Measurements from ENCODE around the gene RTN4RL1. TPM values are rescaled to one million over a fixed set of nuclear protein-coding genes. Genes with fewer than 3 reads are reported as not detected.

Gene RTN4RL1
- total RNA-seq, 1 donor from 2014 or later: not detected

- peaks cover 10% of the 10 kb centered on the region for H3K27me3 Mint-ChIP-seq
- TF ChIP-seq CTCF (IDR thresholded peaks at IDR 0.05): no peak
- no peaks in the 10 kb centered on the region for H3K36me3 Mint-ChIP-seq (ENCODE audit: low read depth)
- intact Hi-C loops (cut with micrococcal nuclease): no loop called here
- ATAC-seq (ENCODE audit: low read depth) (no peak), DNase-seq (no peak)
- no peaks in the 10 kb centered on the region for H3K4me1 Mint-ChIP-seq
- H3K4me3 Mint-ChIP-seq: no peak overlapping the region
- H3K27ac Mint-ChIP-seq: no peak overlapping the region
- ChIA-PET CTCF (no interaction called here), POLR2A (no interaction called here)
- no peaks in the 10 kb centered on the region for H3K9me3 Mint-ChIP-seq
Measured at GRCh38 chr17:1980665-1981250, 44.4 kb downstream of the RTN4RL1 start.

GRCh38 chr17:1979182-1979985, 45.8 kb downstream of the RTN4RL1 start:
- Mint-ChIP-seq H3K9me3 (no peaks in the 10 kb centered on the region), H3K36me3 (ENCODE audit: low read depth) (no peaks in the 10 kb centered on the region)
- POLR2A ChIA-PET: no interaction called here

GRCh38 chr17:1978396-1978949, 46.7 kb downstream of the RTN4RL1 start:
- H3K4me1 Mint-ChIP-seq: no peaks in the 10 kb centered on the region
- peaks cover 27% of the 10 kb centered on the region for H3K27me3 Mint-ChIP-seq
- DNase-seq (no peak), ATAC-seq (ENCODE audit: low read depth) (no peak)
- H3K36me3 Mint-ChIP-seq (ENCODE audit: low read depth): no peaks in the 10 kb centered on the region
- no peaks in the 10 kb centered on the region for H3K9me3 Mint-ChIP-seq
- intact Hi-C loops (cut with micrococcal nuclease): no loop called here
- CTCF ChIA-PET: no interaction called here
- H3K4me3 Mint-ChIP-seq: no peak overlapping the region
- no peak overlapping the region for H3K27ac Mint-ChIP-seq
- POLR2A ChIA-PET: no interaction called here
- TF ChIP-seq CTCF (IDR thresholded peaks at IDR 0.05): no peak

More at GRCh38 chr17:1979182-1979985, 45.8 kb downstream of the RTN4RL1 start:
- TF ChIP-seq CTCF (IDR thresholded peaks at IDR 0.05): no peak
- Mint-ChIP-seq H3K27ac (no peak overlapping the region), H3K4me1 (no peaks in the 10 kb centered on the region), H3K27me3 (peaks cover 21% of the 10 kb centered on the region), H3K4me3 (no peak overlapping the region)
- intact Hi-C loops (cut with micrococcal nuclease): no loop called here
- ATAC-seq (ENCODE audit: low read depth): no peak
- CTCF ChIA-PET: no interaction called here
- DNase-seq: no peak

- no peak for ATAC-seq (ENCODE audit: low read depth)
- no peak for TF ChIP-seq CTCF (IDR thresholded peaks at IDR 0.05)
- H3K9me3 Mint-ChIP-seq: no peaks in the 10 kb centered on the region
- H3K27ac Mint-ChIP-seq: no peak overlapping the region
- intact Hi-C loops (cut with micrococcal nuclease): no loop called here
- ChIA-PET POLR2A (no interaction called here), CTCF (no interaction called here)
- peaks cover 28% of the 10 kb centered on the region for H3K27me3 Mint-ChIP-seq
- H3K4me3 Mint-ChIP-seq: no peak overlapping the region
- DNase-seq: no peak
- H3K36me3 Mint-ChIP-seq (ENCODE audit: low read depth): no peaks in the 10 kb centered on the region
- no peaks in the 10 kb centered on the region for H3K4me1 Mint-ChIP-seq
Measured at GRCh38 chr17:1977583-1978395, 47.3 kb downstream of the RTN4RL1 start.

GRCh38 chr17:1976683-1977064, 48.5 kb downstream of the RTN4RL1 start:
- ChIA-PET POLR2A (no interaction called here), CTCF (no interaction called here)
- TF ChIP-seq CTCF (IDR thresholded peaks at IDR 0.05): no peak
- no peaks in the 10 kb centered on the region for H3K4me1 Mint-ChIP-seq
- no peaks in the 10 kb centered on the region for H3K36me3 Mint-ChIP-seq (ENCODE audit: low read depth)
- DNase-seq (no peak), ATAC-seq (ENCODE audit: low read depth) (no peak)
- H3K27ac Mint-ChIP-seq: no peak overlapping the region
- no peaks in the 10 kb centered on the region for H3K9me3 Mint-ChIP-seq
- intact Hi-C loops (cut with micrococcal nuclease): no loop called here
- H3K4me3 Mint-ChIP-seq: no peak overlapping the region
- H3K27me3 Mint-ChIP-seq: peaks cover 32% of the 10 kb centered on the region

Data from activated B cell treated with CpG ODN at 0.5 μM for 24 hours (primary cell).